WTC11 (cell line): ENCODE results near the gene BRME1.

Experiments used
- AFF4 ChIP-seq: sonication (generic); formaldehyde crosslinking; IDR thresholded peaks from 2 replicates; pipeline ENCODE4 v1.8.1; 2023; ENCODE audit warnings: mild to moderate bottlenecking, missing genetic modification reagents, borderline replicate concordance
- CTCF ChIP-seq: fragments of 200-600 bp; IDR thresholded peaks from 2 replicates; pipeline ENCODE4 v1.8.0; 2022; ENCODE audit warnings: antibody characterized with exemption
- ELF4 ChIP-seq: sonication (generic); formaldehyde crosslinking; IDR thresholded peaks from 2 replicates; pipeline ENCODE4 v1.8.1; 2022; ENCODE audit warnings: low read depth, mild to moderate bottlenecking, moderate library complexity, missing genetic modification reagents
- FOXK1 ChIP-seq: sonication (generic); formaldehyde crosslinking; IDR thresholded peaks from 2 replicates; pipeline ENCODE4 v1.8.0; 2022; ENCODE audit warnings: mild to moderate bottlenecking, moderate library complexity, missing genetic modification reagents
- KAT7 ChIP-seq: sonication (generic); formaldehyde crosslinking; IDR thresholded peaks from 2 replicates; pipeline ENCODE4 v1.8.1; 2023; ENCODE audit warnings: missing genetic modification reagents, mild to moderate bottlenecking, borderline replicate concordance
- MAX ChIP-seq: sonication (generic); formaldehyde crosslinking; IDR thresholded peaks from 2 replicates; pipeline ENCODE4 v1.8.0; 2022; ENCODE audit warnings: mild to moderate bottlenecking, missing genetic modification reagents
- SMAD3 ChIP-seq: sonication (generic); formaldehyde crosslinking; IDR thresholded peaks from 2 replicates; pipeline ENCODE4 v1.8.0; 2022; ENCODE audit warnings: missing genetic modification reagents, mild to moderate bottlenecking, borderline replicate concordance
- TF ChIP-seq, protein P1 (sequence below): sonication (generic); formaldehyde crosslinking; IDR thresholded peaks from 2 replicates; pipeline ENCODE4 v1.8.1; 2023; ENCODE audit warnings: mild to moderate bottlenecking, missing genetic modification reagents, moderate library complexity

- TF ChIP-seq ELF4 (CRISPR knock-in tag), result no peak
- no peak for TF ChIP-seq MAX (CRISPR knock-in tag)
- TF ChIP-seq KAT7 (CRISPR knock-in tag), result no peak
- TF ChIP-seq, protein P1, sequence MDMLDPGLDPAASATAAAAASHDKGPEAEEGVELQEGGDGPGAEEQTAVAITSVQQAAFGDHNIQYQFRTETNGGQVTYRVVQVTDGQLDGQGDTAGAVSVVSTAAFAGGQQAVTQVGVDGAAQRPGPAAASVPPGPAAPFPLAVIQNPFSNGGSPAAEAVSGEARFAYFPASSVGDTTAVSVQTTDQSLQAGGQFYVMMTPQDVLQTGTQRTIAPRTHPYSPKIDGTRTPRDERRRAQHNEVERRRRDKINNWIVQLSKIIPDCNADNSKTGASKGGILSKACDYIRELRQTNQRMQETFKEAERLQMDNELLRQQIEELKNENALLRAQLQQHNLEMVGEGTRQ, result no peak
- no peak for TF ChIP-seq AFF4 (CRISPR knock-in tag)
- TF ChIP-seq CTCF, result no peak
- TF ChIP-seq SMAD3 (CRISPR knock-in tag), result no peak
- no peak for TF ChIP-seq FOXK1 (CRISPR knock-in tag)
Measured at GRCh38 chr19:13917888-13918406, 12.0 kb upstream of the BRME1 start.
